ENCODE results near the gene GABRG1.

Gene GABRG1

DNA sequence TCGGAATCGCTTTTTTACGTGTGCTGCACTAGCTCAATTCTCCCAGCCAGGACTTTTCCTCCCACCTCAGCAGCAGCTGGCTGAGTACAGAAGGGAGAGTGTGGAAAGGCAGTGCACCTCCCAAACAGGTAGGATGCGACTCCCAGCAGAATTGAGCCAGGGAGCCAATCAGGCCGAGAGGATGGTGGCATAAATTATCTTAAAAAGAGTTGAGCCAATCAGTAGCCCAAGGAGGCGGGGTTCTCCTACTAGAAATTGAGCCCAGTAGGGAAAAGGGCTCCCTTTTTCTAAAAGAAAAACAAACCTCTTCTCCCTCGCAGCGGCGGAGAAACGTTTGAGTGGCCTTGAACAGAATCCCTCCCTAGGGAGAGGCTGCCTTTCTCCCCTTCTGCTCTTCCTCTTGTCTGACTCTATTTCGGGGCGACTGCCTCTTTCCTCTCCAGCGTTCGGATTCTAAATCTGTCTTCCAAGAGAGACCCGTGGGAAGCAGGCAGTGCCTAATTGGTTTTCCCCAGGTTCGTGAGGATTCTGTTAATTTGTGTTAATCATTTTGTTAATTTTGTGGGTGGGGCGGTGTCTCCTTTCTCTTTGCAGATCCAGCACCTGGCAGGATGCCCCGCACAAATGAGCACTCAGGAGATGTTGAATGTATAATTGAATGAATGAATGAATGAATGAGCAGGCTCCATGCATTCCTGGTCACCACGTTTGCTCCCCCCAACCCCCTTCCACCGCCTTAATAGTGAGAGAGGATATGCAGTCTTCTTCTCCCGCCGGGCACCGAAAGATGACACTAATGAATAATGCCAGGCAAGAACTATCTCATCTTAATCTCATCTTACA, at the start of gene GABRG1:
TSS of gene GABRG1 (minus strand) at position 142 of the 843 bp plus-strand sequence. CDS start at position 1, 141 bp downstream.
- DNase-seq (ENCODE audit: low read depth, low spot score) = no peak
- no peak within 1 kb of the TSS for H3K27ac ChIP-seq

DNA sequence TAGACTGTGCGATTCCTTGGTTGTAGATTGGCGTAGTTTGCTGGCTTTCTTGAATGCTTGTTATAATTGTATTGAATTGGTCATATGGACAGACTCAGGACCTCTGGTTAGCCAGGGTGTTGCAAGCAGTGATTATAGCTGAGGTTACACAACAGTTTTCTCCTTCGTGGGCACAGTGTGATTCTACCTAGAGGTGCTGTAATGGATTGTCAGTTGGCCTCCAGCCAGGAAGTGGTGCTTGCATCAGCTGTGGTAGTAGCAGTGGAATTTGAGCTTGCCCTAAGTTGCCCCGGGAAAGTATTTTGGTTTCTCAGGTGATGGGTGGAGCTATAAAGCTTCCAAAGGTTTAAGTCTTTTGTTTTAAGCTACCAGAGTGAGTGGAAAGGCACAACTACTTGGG, 23.1 kb upstream of the GABRG1 start:
- no peak for DNase-seq (ENCODE audit: low read depth, low spot score)
- H3K27ac ChIP-seq = no peak overlapping the region

DNA sequence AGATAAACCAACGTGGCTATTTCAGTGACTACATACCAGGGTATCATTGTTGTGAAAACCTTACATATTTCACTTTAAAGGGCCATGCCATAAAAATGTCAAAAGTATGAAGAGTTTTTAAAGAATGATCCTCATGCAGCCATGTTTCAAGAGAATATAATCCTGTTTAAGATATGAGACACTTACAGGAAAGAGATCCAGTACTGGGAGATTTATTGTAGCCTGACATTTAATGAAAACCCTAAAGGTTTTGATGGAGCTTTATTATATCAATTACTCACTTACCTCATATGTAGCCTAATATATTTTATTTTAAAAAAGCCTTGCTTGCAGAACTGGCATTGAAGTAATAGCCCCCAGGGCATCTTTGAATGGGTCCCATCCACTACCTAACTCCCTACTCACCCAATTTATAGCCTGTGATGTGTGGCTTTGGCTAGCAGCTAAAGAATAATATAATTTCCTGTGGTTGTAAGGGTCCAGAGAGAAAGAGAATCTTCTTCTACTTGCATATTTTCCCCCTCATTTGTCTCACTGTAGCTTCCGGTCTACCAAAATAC, 7.7 kb upstream of the GABRG1 start:
- no peak for DNase-seq (ENCODE audit: low read depth, low spot score)
- no peak overlapping the region for H3K27ac ChIP-seq

DNA sequence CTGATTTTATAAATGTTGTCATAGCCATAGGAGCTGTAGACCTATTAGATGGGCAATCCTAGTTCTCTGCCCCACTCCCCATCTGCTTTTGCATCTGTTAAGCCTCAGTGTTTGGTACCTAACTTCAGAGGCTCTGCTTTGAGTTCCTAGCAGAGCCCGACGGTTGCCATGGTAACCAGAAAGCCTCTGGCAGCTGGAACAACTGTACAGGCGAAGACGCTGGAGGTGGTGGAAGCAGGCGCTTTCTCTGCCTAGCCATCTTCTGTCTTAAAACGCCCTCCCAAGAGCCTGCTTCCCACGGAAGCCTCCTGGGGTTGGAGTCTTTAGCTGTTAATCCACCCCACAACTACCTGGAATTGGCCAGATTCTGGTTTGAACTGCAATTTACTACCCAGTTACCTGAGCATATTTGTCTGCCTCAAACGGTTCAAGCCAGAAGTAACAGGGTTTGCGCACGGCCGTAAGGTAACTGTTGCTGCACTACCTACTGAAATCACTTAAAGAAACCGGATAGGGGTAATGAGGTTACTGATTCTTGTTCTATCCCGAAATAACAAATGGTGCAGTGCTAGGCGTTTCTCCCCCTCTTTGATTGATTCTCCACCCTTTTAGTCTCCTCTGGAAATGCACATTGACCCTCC, 1.0 kb upstream of the GABRG1 start:
- DNase-seq (ENCODE audit: low read depth, low spot score) = no peak
- no peak overlapping the region for H3K27ac ChIP-seq

DNA sequence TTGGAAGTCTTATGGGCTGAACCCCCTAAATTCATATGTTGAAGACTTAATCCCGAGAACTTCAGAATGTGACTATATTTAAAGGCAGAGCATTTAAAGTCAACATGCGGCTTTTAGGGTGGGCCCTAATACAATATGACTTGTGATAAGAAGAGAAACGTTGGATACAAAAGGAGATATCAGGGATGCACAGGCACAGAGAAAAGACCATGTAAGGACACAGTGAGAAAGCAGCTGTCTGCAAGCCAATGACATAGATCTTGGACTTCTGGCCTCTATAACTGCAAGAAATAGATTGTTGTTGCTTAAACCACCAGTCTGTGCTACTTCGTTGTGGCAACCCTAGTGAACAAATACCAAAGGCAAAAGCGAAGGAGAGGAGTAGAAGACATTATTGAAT, 42.2 kb downstream of the GABRG1 start:
- DNase-seq (ENCODE audit: low read depth, low spot score) = no peak
- H3K27ac ChIP-seq = no peak overlapping the region

DNA sequence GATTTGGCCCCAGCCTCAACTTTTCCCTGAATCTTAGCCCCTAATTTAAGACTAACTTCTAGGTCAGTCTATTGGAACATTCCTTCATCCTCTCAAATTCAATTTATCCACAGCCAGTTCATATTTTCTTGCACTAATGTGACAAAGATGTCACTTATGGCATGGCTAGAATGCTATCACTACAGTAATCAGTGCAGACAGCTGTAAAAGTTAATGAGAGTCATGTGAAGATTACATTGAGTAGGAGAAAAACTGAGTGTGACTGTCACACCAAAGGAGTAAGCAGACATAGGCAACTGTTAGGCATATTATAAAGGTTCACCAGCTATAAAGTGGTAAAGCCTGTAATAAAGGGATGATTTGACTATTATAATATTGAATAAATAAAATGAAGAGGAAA, 42.6 kb downstream of the GABRG1 start:
- H3K27ac ChIP-seq = no peak overlapping the region
- DNase-seq (ENCODE audit: low read depth, low spot score) = no peak

DNA sequence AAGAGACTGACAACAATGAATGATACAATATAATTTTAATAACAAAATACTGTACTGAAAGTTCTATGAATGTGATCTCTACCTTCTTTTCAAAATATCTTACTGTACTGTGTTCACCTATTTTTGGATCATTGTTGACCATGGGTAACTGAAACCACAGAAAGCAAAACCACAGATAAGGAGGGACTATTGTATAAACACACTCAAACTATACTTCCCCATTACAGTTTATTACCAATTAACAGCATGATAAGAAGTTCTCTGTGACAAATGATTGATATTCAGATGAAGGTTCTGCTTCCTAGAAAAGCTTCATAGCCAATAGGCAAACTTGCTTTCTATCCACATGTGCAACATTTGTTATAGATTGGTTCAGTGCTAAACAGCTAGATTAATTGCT, 50.1 kb downstream of the GABRG1 start:
- no peak overlapping the region for H3K27ac ChIP-seq
- no peak for DNase-seq (ENCODE audit: low read depth, low spot score)

DNA sequence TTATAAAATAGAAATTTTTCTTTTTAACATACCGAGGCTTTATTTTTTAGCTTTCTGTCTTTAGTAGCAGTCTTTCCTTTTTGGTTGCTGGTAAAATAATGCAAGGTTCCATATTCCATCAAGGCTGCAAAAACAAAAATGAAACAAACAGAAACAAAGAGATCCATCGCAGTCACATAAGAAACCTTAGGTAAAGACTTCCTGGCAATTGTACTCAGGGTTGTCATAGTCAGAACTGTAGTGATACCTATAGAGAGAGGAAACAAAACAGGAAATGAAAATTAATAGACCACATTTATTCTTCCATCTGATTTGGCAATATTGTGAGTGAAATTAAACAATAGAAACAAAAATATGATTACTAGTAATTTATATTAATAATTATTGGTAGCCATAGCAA, 72.5 kb downstream of the GABRG1 start:
- H3K27ac ChIP-seq = no peak overlapping the region
- no peak for DNase-seq (ENCODE audit: low read depth, low spot score)

DNA sequence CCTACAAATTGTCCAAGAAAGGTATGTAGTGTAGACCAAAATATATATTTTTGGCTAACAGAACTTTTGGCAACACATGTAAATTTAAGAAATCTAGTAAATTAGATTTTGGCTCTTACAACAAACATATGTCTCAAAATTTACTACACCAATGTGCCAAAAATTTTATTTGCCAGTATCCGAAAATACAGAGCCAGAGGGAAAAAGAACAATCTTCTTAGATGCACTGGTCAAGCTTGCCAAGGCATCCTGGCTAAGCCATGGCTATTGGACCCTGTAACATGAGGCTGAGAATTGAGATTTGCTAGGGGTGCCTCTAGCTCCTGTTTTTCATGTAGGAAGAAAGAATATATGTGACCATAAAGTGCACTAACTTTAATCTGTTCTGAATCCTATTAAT, 91.8 kb downstream of the GABRG1 start:
- H3K27ac ChIP-seq = no peak overlapping the region

DNA sequence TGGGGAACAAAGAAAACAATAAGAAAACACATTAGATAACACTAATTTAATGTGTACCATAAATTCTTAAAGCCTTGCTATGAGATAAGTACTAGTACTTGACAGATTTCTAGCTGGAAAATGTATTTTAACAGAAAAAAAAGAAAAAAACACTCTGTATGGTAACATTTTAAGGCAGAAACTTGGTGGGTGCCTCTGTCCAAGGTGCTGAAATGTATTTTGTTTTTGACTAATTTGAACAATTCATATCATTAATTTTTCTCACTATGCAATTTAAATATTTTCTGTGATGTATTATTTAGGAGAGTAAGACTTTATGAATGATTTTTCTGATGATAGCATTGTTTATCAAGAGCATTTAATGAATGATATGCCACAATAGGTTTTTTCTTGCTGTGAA, 107.5 kb downstream of the GABRG1 start:
- H3K27ac ChIP-seq = no peak overlapping the region
- DNase-seq (ENCODE audit: low read depth, low spot score) = no peak

More for the DNA sequence above, 91.8 kb downstream of the GABRG1 start:
- no peak for DNase-seq (ENCODE audit: low read depth, low spot score)

DNA sequence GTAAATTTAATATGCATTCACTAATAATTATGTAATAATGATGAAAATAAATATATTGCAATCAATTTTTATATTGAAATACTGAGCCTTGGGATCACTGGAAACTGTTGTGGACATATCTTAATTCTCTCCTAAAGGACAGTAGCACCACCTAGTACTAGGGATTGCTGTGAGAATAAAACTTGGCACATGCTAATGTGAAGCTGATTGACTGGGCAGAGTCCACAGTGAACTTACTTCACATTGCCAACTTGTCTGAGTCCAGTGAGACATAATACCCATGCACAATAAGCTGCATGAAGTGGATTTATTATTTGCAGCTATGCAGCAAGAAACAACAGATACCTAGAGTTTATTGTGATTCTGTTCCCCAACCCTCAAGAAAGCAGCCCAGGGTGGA, 131.1 kb downstream of the GABRG1 start:
- no peak overlapping the region for H3K27ac ChIP-seq
- DNase-seq (ENCODE audit: low read depth, low spot score) = no peak

DNA sequence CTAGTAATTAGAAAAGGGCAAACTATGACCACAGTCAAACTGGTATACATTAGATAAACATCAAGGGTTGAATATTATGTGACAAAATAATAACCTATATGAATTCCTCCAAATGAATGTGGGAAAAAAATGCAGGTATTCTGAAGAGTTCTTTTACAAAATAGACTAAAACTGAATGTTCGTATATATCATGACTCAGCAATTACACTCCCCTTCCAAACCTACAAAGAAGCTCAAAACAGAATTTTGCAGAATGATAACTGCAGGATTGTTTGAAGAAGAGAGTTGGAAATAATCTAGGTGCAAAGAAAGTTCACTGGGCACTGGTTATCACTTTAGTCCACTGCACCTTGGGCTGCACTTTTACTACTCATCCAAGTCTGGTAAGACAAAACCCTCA, 134.1 kb downstream of the GABRG1 start:
- DNase-seq (ENCODE audit: low read depth, low spot score) = no peak
- H3K27ac ChIP-seq = no peak overlapping the region

DNA sequence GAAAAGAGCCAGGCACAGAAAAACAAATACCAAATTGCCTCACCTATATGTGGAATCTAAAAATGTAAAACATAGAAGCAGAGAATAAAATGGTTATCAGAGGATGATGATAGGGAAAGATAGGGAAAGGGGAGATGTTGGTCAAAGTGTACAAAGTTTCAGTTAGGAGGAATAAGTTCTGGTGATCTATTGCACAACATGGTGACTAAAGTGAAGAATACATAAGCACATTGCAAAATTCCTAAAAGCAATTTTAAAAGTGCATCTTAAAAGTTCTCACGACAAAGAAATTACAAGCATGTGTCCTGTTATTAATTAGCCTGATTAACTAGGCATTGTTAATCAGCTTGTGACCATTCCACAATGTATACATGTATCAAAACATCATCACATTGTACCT, 136.0 kb downstream of the GABRG1 start:
- no peak overlapping the region for H3K27ac ChIP-seq
- no peak for DNase-seq (ENCODE audit: low read depth, low spot score)

Measured in epithelial cell of prostate (primary cell).